ENCODE measurements around the gene TBC1D3D.
"Not testable (repeated sequence)": the region's sequence is repeated elsewhere in the genome, so short reads cannot be mapped to it uniquely, and the experiment has no call there.

Gene TBC1D3D

DNA sequence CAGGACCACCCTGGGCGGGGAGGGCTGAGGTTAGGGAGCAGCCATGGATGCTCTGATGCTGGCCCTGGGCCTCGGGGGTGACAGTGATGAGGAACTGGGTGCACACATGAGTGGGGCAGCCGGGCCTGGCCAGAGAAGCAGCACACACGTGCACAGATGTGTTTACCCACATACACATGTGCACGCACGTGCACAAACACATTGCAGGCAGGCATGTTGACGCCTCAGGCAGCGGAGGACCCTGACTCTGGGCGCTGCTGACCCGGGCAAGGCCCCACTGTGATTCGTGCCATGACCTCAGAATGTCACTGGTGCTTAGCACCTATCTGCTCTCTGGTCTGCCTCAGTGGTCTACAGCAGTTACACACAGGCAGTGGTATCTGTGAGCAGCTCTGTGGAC lies at the start of gene TBC1D3D:
Gene TBC1D3D (plus strand): TSS at position 301 of the 400 bp plus-strand sequence. CDS start 1,585 bp downstream, outside the sequence.
- DNase-seq = not testable (repeated sequence)

DNA sequence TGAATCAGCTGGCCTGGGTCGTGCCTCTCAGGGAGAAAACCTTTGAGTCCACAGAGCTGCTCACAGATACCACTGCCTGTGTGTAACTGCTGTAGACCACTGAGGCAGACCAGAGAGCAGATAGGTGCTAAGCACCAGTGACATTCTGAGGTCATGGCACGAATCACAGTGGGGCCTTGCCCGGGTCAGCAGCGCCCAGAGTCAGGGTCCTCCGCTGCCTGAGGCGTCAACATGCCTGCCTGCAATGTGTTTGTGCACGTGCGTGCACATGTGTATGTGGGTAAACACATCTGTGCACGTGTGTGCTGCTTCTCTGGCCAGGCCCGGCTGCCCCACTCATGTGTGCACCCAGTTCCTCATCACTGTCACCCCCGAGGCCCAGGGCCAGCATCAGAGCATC lies 14.8 kb upstream of the TBC1D3D start, which contains the start of gene TBC1D3L:
Gene TBC1D3L (minus strand): TSS at position 101 of the 400 bp plus-strand sequence. CDS start 1,540 bp downstream, outside the sequence.
- DNase-seq = not testable (repeated sequence)

Data from activated CD4-positive, CD25-positive, alpha-beta regulatory T cell treated with anti-CD3 and anti-CD28 coated beads, Interleukin-2, amount 50 U/mL, for 72 hours (primary cell).